ENCODE data around the gene CFAP299. TPM values are rescaled to one million over a fixed set of nuclear protein-coding genes. Genes with fewer than 3 reads are reported as not detected.

Gene CFAP299
- total RNA-seq, 6 experiments from 2014 or later: not detected

DNA sequence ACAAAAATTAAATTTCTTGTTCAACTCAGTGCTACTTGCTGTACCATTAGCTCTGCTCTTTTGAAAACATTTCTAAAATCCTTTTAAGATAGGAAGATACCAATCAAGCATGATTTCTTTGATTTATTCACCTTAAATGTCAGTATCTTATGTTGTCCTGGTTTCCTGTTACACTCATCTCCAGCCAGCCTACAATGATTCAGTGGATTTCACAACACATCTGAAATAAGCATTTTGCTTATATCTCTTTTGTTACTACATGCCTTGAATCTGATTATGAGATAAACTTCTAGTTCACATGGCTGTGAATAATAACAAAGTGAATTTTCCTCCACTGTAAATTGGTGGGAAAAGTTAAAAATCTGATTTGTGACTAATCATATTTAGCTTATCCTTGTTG, 582.5 kb downstream of the CFAP299 start:
- Histone ChIP-seq H3K4me1 (no peaks in the 10 kb centered on the region), H3K4me3 (no peak overlapping the region), H3K9me3 (no peaks in the 10 kb centered on the region), H3K36me3 (no peaks in the 10 kb centered on the region), H3K27me3 (no peaks in the 10 kb centered on the region), H3K27ac (no peak overlapping the region)
- TF ChIP-seq, protein P1, sequence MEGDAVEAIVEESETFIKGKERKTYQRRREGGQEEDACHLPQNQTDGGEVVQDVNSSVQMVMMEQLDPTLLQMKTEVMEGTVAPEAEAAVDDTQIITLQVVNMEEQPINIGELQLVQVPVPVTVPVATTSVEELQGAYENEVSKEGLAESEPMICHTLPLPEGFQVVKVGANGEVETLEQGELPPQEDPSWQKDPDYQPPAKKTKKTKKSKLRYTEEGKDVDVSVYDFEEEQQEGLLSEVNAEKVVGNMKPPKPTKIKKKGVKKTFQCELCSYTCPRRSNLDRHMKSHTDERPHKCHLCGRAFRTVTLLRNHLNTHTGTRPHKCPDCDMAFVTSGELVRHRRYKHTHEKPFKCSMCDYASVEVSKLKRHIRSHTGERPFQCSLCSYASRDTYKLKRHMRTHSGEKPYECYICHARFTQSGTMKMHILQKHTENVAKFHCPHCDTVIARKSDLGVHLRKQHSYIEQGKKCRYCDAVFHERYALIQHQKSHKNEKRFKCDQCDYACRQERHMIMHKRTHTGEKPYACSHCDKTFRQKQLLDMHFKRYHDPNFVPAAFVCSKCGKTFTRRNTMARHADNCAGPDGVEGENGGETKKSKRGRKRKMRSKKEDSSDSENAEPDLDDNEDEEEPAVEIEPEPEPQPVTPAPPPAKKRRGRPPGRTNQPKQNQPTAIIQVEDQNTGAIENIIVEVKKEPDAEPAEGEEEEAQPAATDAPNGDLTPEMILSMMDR (IDR thresholded peaks at IDR 0.05): no peak
- TF ChIP-seq POLR2A (IDR thresholded peaks at IDR 0.05): no peak
- intact Hi-C loops (cut with DNase I): no loop called here
- no peak for DNase-seq
- ATAC-seq: no peak

DNA sequence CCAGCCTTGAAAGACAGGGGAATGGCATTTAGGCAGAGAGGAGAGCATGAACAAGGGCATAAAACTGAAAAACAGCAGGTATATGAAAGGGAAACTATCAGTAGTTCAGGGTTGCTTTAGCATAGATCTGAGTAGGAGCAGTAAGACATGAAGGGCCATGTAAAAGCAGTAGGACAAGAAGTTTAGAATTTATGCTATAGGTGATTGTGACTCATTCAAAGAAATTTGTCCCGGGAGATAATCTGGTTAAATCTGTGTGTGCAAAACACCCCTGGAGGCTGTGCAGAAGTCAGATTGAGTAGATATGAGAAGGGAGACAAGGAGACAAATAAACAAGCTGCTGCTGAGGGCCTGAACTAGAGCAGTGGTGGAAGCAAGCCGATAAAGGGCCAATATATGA, 585.9 kb downstream of the CFAP299 start:
- DNase-seq (no peak), ATAC-seq (no peak)
- intact Hi-C loops (cut with DNase I): no loop called here
- TF ChIP-seq, protein P1 (IDR thresholded peaks at IDR 0.05): no peak
- TF ChIP-seq POLR2A (IDR thresholded peaks at IDR 0.05): no peak
- WGBS (ENCODE audit: insufficient coverage, low coverage, low lambda C conversion rate, missing lambda C conversion rate): 43% methylated on average over 2 of the region's 2 CpGs
- no peaks in the 10 kb centered on the region for H3K4me1 ChIP-seq
- H3K27ac ChIP-seq: no peak overlapping the region
- no peak overlapping the region for H3K4me3 ChIP-seq
- no peaks in the 10 kb centered on the region for H3K9me3 ChIP-seq
- H3K36me3 ChIP-seq: no peaks in the 10 kb centered on the region
- H3K27me3 ChIP-seq: no peaks in the 10 kb centered on the region

DNA sequence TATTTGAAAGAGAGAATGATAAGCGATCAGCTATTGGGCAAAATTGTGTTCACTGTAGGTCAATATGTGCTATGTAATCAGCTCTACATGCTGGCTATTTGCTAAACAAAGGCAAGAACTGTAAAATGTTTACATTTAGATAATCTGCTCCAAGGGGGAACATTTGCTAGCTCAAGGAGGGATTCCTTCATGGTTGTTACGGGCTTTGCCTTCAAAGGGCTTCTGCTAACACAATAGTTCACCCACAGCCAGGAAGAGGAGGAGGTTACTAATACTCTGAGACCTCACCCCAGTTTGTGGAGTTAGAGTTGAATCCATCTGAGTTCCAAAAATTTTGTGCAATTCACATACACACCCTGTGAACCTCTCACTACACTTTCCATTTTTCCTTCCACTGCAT, 587.4 kb downstream of the CFAP299 start:
- Histone ChIP-seq H3K4me1 (no peaks in the 10 kb centered on the region), H3K36me3 (no peaks in the 10 kb centered on the region), H3K27me3 (no peaks in the 10 kb centered on the region), H3K27ac (no peak overlapping the region), H3K4me3 (no peak overlapping the region), H3K9me3 (no peaks in the 10 kb centered on the region)
- DNase-seq (no peak), ATAC-seq (no peak)
- WGBS (ENCODE audit: insufficient coverage, low coverage, low lambda C conversion rate, missing lambda C conversion rate): 74% methylated on average over 1 of the region's 2 CpGs
- intact Hi-C loops (cut with DNase I): no loop called here
- TF ChIP-seq, protein P1 (IDR thresholded peaks at IDR 0.05): no peak
- TF ChIP-seq POLR2A (IDR thresholded peaks at IDR 0.05): no peak

DNA sequence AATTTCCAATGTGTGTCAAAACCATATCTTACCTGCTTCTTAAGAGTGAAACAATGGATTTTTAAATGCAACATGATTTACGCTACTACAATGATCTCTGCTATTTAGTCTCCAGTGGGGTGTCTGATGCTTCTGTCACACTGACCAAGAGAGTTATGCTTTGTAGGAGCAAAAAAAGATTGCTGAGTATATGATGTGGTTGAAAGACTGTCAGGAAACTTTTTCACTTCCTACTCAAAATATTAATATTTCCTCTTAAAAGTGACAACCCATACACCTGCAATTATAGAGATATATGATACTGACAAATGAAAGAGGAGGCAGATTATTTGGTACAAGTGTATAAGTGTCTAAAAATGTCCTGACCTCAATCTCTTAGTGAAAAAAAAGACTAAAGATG, 589.8 kb downstream of the CFAP299 start:
- DNase-seq: no peak
- intact Hi-C loops (cut with DNase I): no loop called here
- WGBS (ENCODE audit: insufficient coverage, low coverage, low lambda C conversion rate, missing lambda C conversion rate): 74% methylated on average over 1 of the region's 1 CpG
- H3K4me3 ChIP-seq: no peak overlapping the region
- no peak overlapping the region for H3K27ac ChIP-seq
- no peaks in the 10 kb centered on the region for H3K36me3 ChIP-seq
- TF ChIP-seq, protein P1 (IDR thresholded peaks at IDR 0.05): no peak
- no peak for TF ChIP-seq POLR2A (IDR thresholded peaks at IDR 0.05)
- no peaks in the 10 kb centered on the region for H3K9me3 ChIP-seq
- ATAC-seq: no peak
- no peaks in the 10 kb centered on the region for H3K4me1 ChIP-seq
- no peaks in the 10 kb centered on the region for H3K27me3 ChIP-seq

DNA sequence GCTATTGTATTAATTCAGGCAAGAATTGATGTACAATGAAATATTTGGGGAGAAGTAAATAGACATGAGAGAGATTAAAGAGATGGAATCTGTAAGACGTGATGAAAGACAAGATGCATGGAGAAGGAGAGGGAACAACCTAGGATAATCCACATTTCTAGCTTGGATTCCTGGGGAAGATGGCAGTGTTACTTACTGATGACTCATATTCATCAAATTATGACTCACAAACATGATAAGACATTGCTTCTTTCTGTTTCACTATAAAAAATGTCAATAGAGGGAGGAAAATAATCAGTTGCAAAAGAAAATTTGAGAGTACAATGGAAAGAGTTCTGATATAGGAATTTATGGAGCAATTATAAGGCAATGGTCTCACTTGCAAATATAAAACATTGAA, 590.9 kb downstream of the CFAP299 start:
- intact Hi-C loops (cut with DNase I): no loop called here
- Histone ChIP-seq H3K36me3 (no peaks in the 10 kb centered on the region), H3K27ac (no peak overlapping the region), H3K4me1 (no peaks in the 10 kb centered on the region), H3K27me3 (no peaks in the 10 kb centered on the region), H3K9me3 (no peaks in the 10 kb centered on the region), H3K4me3 (no peak overlapping the region)
- TF ChIP-seq, protein P1 (IDR thresholded peaks at IDR 0.05): no peak
- no peak for TF ChIP-seq POLR2A (IDR thresholded peaks at IDR 0.05)
- no peak for ATAC-seq
- no peak for DNase-seq
- WGBS (ENCODE audit: insufficient coverage, low coverage, low lambda C conversion rate, missing lambda C conversion rate): 44% methylated on average over 1 of the region's 1 CpG

All from right lobe of liver (tissue), 6 donors.